AG10803 (cell line): ENCODE results near the gene GAMT.

Experiments
- DNase-seq: peaks from one replicate; pipeline ENCODE4 v3.0.0; 2010; ENCODE audit warnings: low read depth
- H3K4me3 ChIP-seq: 2 replicates; pipeline ENCODE4 v1.5.1; 2011; ENCODE audit warnings: mild to moderate bottlenecking, low read length, control low read depth
- CTCF ChIP-seq: conservative IDR thresholded peaks from 2 replicates; pipeline ENCODE4 v1.5.1; 2011; ENCODE audit warnings: mild to moderate bottlenecking, low read length, control low read depth, inconsistent platforms

The GAMT gene

GRCh38 chr19:1397838-1398237 is 3.5 kb downstream of the GAMT start:
- no peak for TF ChIP-seq CTCF
- no peak overlapping the region for H3K4me3 ChIP-seq
- no peak for DNase-seq

- DNase-seq = no peak
- H3K4me3 ChIP-seq = no peak overlapping the region
- no peak for TF ChIP-seq CTCF
Measured at GRCh38 chr19:1396768-1397679, 4.3 kb downstream of the GAMT start.

GRCh38 chr19:1396019-1396767 is 5.1 kb downstream of the GAMT start:
- TF ChIP-seq CTCF = no peak
- no peak for DNase-seq
- H3K4me3 ChIP-seq = no peak overlapping the region

GRCh38 chr19:1395194-1396018 is 5.9 kb downstream of the GAMT start:
- no peak overlapping the region for H3K4me3 ChIP-seq
- TF ChIP-seq CTCF = no peak
- no peak for DNase-seq

GRCh38 chr19:1394252-1395193 is 6.8 kb downstream of the GAMT start:
- no peak overlapping the region for H3K4me3 ChIP-seq
- no peak for DNase-seq
- no peak for TF ChIP-seq CTCF

- H3K4me3 ChIP-seq = no peak overlapping the region
- TF ChIP-seq CTCF = no peak
- DNase-seq = no peak
Measured at GRCh38 chr19:1393841-1394240, 7.5 kb downstream of the GAMT start.
